SK-N-SH treated with all-trans-retinoic acid at 6 μM for 48 hours (cell line): ENCODE data around the gene ADAM8.

Experiments used
- ATAC-seq: fragments of 200-7000 bp; cut with Tn5 transposase; 3 replicates; pipeline ENCODE4 v1.9.1; 2020; ENCODE audit warnings: mild to moderate bottlenecking, moderate library complexity
- ARNTL ChIP-seq: fragments of 450-650 bp; formaldehyde crosslinking; IDR thresholded peaks from 2 replicates; pipeline ENCODE4 v1.5.0; 2020; ENCODE audit warnings: low read depth, mild to moderate bottlenecking, moderate library complexity, borderline replicate concordance
- BACH2 ChIP-seq: fragments of 250-450 bp; sonication (Bioruptor Pico); IDR thresholded peaks from 2 replicates; pipeline ENCODE4 v1.9.0; 2021; ENCODE audit warnings: mild to moderate bottlenecking, borderline replicate concordance
- ESRRG ChIP-seq: fragments of 250-450 bp; sonication (Bioruptor Pico); IDR thresholded peaks from 2 replicates; pipeline ENCODE4 v1.6.1; 2021; ENCODE audit warnings: mild to moderate bottlenecking
- GLIS3 ChIP-seq: fragments of 250-450 bp; sonication (Bioruptor Pico); IDR thresholded peaks from 2 replicates; pipeline ENCODE4 v1.5.0; 2020; ENCODE audit warnings: mild to moderate bottlenecking, moderate library complexity
- ISL1 ChIP-seq: fragments of 250-450 bp; sonication (Bioruptor Pico); IDR thresholded peaks from 2 replicates; pipeline ENCODE4 v2.1.2; 2022; ENCODE audit warnings: mild to moderate bottlenecking, moderate library complexity
- OSR1 ChIP-seq: fragments of 250-450 bp; sonication (Bioruptor Pico); IDR thresholded peaks from 2 replicates; pipeline ENCODE4 v1.8.0; 2022; ENCODE audit warnings: moderate library complexity, mild to moderate bottlenecking, inconsistent platforms
- PPARA ChIP-seq: fragments of 250-450 bp; sonication (Bioruptor Pico); IDR thresholded peaks from 2 replicates; pipeline ENCODE4 v1.5.0; 2020; ENCODE audit warnings: mild to moderate bottlenecking, borderline replicate concordance
- RARB ChIP-seq: fragments of 250-450 bp; sonication (Bioruptor Pico); IDR thresholded peaks from 2 replicates; pipeline ENCODE4 v1.8.0; 2021; ENCODE audit warnings: mild to moderate bottlenecking, moderate library complexity
- SNAI2 ChIP-seq: fragments of 250-450 bp; sonication (Bioruptor Pico); IDR thresholded peaks from 2 replicates; pipeline ENCODE4 v1.5.0; 2020; ENCODE audit warnings: mild to moderate bottlenecking, moderate library complexity
- TCF4 ChIP-seq: fragments of 250-450 bp; sonication (Bioruptor Pico); IDR thresholded peaks from 2 replicates; pipeline ENCODE4 v1.8.0; 2021; ENCODE audit warnings: mild to moderate bottlenecking, moderate library complexity, borderline replicate concordance
- TOX ChIP-seq: fragments of 250-450 bp; sonication (Bioruptor Pico); IDR thresholded peaks from 2 replicates; pipeline ENCODE4 v1.8.0; 2021; ENCODE audit warnings: mild to moderate bottlenecking, moderate library complexity, borderline replicate concordance
- TSHZ2 ChIP-seq: fragments of 250-450 bp; sonication (Bioruptor Pico); IDR thresholded peaks from 2 replicates; pipeline ENCODE4 v1.5.0; 2020; ENCODE audit warnings: mild to moderate bottlenecking, moderate library complexity
- ZC3H10 ChIP-seq: fragments of 250-450 bp; sonication (Bioruptor Pico); IDR thresholded peaks from 2 replicates; pipeline ENCODE4 v1.5.1; 2021; ENCODE audit warnings: mild to moderate bottlenecking, moderate library complexity
- ZFP3 ChIP-seq: fragments of 250-450 bp; sonication (Bioruptor Pico); IDR thresholded peaks from 2 replicates; pipeline ENCODE4 v1.5.0; 2020; ENCODE audit warnings: mild to moderate bottlenecking, moderate library complexity
- ZFP30 ChIP-seq: fragments of 450-650 bp; formaldehyde crosslinking; IDR thresholded peaks from 2 replicates; pipeline ENCODE4 v1.5.0; 2022; ENCODE audit warnings: mild to moderate bottlenecking, moderate library complexity
- ZNF565 ChIP-seq: fragments of 450-650 bp; formaldehyde crosslinking; conservative IDR thresholded peaks from 2 replicates; pipeline ENCODE4 v1.5.0; 2020; ENCODE audit warnings: low read depth, mild to moderate bottlenecking, moderate library complexity
- ZNF70 ChIP-seq: fragments of 450-650 bp; formaldehyde crosslinking; IDR thresholded peaks from 2 replicates; pipeline ENCODE4 v1.5.0; 2020; ENCODE audit warnings: mild to moderate bottlenecking, moderate library complexity
- TF ChIP-seq, protein P1 (sequence below): fragments of 250-450 bp; sonication (Bioruptor Pico); IDR thresholded peaks from 2 replicates; pipeline ENCODE4 v1.5.1; 2021; ENCODE audit warnings: mild to moderate bottlenecking, moderate library complexity
- TF ChIP-seq, protein P2 (sequence below): fragments of 250-450 bp; sonication (Bioruptor Pico); IDR thresholded peaks from 2 replicates; pipeline ENCODE4 v1.8.0; 2020; ENCODE audit warnings: mild to moderate bottlenecking, moderate library complexity, borderline replicate concordance
- TF ChIP-seq, protein P3 (sequence below): fragments of 250-450 bp; sonication (Bioruptor Pico); IDR thresholded peaks from 2 replicates; pipeline ENCODE4 v1.8.0; 2021; ENCODE audit warnings: low read depth, mild to moderate bottlenecking, moderate library complexity, borderline replicate concordance
- TF ChIP-seq, protein P4 (sequence below): fragments of 250-450 bp; sonication (Bioruptor Pico); IDR thresholded peaks from 2 replicates; pipeline ENCODE4 v1.5.1; 2020; ENCODE audit warnings: low read depth, mild to moderate bottlenecking, moderate library complexity

ADAM8 gene

DNA sequence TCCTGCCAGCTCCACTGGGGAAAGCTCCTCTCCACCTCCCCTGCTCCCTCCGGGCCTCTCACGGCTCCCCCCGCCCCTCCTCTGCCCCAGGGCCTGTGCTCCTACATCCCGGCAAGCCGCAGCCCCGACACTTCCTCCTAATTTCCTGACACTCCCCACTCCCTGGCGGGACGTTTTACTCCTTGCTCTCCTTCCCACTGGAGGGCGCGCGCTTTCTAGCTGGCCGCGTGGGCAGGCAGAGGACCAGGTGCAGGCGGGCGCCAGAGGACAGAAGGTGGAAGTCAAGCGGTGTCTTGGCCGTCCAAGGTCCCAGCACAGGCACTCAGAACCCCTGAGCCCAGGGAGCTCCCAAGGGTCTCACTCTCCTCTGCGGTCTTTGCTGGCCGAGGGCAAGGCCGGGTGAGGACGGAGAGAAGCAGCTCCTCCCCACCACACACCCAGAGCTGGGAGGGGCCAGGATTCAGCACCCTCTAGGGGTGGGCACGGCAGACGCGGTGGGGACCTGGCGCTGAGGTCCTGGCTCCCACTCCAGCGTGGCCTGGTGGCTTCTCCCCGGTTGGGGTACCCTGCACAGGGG, 19.1 kb downstream of the ADAM8 start (continued):
- TF ChIP-seq, protein P1, sequence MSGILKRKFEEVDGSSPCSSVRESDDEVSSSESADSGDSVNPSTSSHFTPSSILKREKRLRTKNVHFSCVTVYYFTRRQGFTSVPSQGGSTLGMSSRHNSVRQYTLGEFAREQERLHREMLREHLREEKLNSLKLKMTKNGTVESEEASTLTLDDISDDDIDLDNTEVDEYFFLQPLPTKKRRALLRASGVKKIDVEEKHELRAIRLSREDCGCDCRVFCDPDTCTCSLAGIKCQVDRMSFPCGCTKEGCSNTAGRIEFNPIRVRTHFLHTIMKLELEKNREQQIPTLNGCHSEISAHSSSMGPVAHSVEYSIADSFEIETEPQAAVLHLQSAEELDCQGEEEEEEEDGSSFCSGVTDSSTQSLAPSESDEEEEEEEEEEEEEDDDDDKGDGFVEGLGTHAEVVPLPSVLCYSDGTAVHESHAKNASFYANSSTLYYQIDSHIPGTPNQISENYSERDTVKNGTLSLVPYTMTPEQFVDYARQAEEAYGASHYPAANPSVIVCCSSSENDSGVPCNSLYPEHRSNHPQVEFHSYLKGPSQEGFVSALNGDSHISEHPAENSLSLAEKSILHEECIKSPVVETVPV (CRISPR knock-in tag): no peak
- no peak for TF ChIP-seq TOX

- no peak for TF ChIP-seq ISL1 (CRISPR knock-in tag)
- TF ChIP-seq SNAI2 (CRISPR knock-in tag): no peak
- no peak for TF ChIP-seq TSHZ2
- TF ChIP-seq, protein P2, sequence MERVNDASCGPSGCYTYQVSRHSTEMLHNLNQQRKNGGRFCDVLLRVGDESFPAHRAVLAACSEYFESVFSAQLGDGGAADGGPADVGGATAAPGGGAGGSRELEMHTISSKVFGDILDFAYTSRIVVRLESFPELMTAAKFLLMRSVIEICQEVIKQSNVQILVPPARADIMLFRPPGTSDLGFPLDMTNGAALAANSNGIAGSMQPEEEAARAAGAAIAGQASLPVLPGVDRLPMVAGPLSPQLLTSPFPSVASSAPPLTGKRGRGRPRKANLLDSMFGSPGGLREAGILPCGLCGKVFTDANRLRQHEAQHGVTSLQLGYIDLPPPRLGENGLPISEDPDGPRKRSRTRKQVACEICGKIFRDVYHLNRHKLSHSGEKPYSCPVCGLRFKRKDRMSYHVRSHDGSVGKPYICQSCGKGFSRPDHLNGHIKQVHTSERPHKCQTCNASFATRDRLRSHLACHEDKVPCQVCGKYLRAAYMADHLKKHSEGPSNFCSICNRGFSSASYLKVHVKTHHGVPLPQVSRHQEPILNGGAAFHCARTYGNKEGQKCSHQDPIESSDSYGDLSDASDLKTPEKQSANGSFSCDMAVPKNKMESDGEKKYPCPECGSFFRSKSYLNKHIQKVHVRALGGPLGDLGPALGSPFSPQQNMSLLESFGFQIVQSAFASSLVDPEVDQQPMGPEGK (CRISPR knock-in tag): no peak
- no peak for TF ChIP-seq PPARA (CRISPR knock-in tag)
- TF ChIP-seq, protein P1 (CRISPR knock-in tag): no peak
- no peak for TF ChIP-seq OSR1 (CRISPR knock-in tag)
- no peak for TF ChIP-seq BACH2
- TF ChIP-seq ARNTL (CRISPR knock-in tag): no peak
- TF ChIP-seq TCF4: no peak
- TF ChIP-seq, protein P3, sequence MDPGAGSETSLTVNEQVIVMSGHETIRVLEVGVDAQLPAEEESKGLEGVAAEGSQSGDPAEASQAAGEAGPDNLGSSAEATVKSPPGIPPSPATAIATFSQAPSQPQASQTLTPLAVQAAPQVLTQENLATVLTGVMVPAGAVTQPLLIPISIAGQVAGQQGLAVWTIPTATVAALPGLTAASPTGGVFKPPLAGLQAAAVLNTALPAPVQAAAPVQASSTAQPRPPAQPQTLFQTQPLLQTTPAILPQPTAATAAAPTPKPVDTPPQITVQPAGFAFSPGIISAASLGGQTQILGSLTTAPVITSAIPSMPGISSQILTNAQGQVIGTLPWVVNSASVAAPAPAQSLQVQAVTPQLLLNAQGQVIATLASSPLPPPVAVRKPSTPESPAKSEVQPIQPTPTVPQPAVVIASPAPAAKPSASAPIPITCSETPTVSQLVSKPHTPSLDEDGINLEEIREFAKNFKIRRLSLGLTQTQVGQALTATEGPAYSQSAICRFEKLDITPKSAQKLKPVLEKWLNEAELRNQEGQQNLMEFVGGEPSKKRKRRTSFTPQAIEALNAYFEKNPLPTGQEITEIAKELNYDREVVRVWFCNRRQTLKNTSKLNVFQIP (CRISPR knock-in tag): no peak
- TF ChIP-seq ESRRG (CRISPR knock-in tag): no peak
- TF ChIP-seq, protein P4, sequence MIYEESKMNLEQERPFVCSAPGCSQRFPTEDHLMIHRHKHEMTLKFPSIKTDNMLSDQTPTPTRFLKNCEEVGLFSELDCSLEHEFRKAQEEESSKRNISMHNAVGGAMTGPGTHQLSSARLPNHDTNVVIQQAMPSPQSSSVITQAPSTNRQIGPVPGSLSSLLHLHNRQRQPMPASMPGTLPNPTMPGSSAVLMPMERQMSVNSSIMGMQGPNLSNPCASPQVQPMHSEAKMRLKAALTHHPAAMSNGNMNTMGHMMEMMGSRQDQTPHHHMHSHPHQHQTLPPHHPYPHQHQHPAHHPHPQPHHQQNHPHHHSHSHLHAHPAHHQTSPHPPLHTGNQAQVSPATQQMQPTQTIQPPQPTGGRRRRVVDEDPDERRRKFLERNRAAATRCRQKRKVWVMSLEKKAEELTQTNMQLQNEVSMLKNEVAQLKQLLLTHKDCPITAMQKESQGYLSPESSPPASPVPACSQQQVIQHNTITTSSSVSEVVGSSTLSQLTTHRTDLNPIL (CRISPR knock-in tag): no peak
- no peak for TF ChIP-seq ZFP3 (CRISPR knock-in tag)
- TF ChIP-seq ZNF70 (CRISPR knock-in tag): no peak
- TF ChIP-seq GLIS3 (CRISPR knock-in tag): no peak
- ATAC-seq: no peak
Observed at GRCh38 chr10:133255323-133255722, 21.3 kb downstream of the ADAM8 start.

- no peak for ATAC-seq
- no peak for TF ChIP-seq RARB (CRISPR knock-in tag)
- no peak for TF ChIP-seq TOX
- TF ChIP-seq ZC3H10 (CRISPR knock-in tag): no peak
- TF ChIP-seq, protein P2 (CRISPR knock-in tag): no peak
- no peak for TF ChIP-seq TSHZ2
- no peak for TF ChIP-seq ZNF565
- TF ChIP-seq TCF4: no peak
- no peak for TF ChIP-seq OSR1 (CRISPR knock-in tag)
- no peak for TF ChIP-seq ZFP30 (CRISPR knock-in tag)
- TF ChIP-seq ARNTL (CRISPR knock-in tag): no peak
- TF ChIP-seq ZNF70 (CRISPR knock-in tag): no peak
Observed at GRCh38 chr10:133254421-133255120, 22.1 kb downstream of the ADAM8 start.
